Urothelium cell line (cell line): ENCODE results near the gene VPS51.
A peak's percentile ranks its signal among the peaks of the same experiment; 100 is the strongest.

Source experiments
- DNase-seq: peaks from one replicate; pipeline ENCODE4 v3.0.0; 2011; ENCODE audit warnings: low spot score, mixed read lengths
- FAIRE-seq: peaks from 2 replicates; lab custom pipeline; 2011; peaks lifted over from hg19 to GRCh38; lab: Jason Lieb, UNC

The VPS51 gene

DNA sequence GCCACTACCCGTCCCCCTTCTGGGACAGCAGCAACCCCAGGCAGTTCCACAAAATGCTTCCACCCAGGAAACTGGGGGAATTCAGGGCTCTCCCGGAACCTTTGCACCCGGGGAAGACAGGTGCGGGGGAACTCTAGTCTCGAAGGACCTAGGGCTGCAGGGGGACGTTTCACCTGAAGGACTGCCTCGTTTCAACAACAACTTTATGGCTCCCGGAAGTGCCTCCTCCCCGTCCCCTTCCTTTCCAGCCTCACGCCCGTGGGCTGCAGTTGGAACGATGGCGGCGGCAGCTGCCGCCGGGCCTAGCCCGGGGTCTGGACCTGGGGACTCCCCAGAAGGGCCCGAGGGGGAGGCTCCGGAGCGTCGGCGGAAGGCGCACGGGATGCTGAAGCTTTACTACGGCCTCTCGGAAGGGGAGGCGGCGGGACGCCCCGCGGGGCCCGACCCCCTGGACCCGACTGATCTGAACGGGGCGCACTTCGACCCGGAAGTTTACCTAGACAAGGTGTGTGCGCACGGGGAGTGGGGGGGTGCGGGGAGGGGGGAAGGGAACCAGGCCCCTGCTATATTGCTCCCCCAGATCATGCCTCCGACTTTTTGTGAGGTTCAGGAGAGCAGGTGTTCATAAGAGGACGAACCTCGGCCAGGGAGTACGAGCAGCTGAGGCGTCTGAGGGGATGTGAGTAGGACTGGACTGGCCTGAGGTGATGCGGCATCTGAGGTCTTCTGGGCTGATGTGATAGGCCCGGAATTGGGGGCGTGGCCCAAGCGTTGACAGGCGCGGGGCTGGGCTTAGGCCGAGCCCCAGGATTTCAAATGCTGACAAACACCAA is at the start of gene VPS51:
TSS of gene VPS51 (plus strand) at position 241 of the 833 bp plus-strand sequence. CDS start at position 278, 37 bp downstream.
- peak; percentile 80 for FAIRE-seq
- DNase-seq = peak; percentile 90

DNA sequence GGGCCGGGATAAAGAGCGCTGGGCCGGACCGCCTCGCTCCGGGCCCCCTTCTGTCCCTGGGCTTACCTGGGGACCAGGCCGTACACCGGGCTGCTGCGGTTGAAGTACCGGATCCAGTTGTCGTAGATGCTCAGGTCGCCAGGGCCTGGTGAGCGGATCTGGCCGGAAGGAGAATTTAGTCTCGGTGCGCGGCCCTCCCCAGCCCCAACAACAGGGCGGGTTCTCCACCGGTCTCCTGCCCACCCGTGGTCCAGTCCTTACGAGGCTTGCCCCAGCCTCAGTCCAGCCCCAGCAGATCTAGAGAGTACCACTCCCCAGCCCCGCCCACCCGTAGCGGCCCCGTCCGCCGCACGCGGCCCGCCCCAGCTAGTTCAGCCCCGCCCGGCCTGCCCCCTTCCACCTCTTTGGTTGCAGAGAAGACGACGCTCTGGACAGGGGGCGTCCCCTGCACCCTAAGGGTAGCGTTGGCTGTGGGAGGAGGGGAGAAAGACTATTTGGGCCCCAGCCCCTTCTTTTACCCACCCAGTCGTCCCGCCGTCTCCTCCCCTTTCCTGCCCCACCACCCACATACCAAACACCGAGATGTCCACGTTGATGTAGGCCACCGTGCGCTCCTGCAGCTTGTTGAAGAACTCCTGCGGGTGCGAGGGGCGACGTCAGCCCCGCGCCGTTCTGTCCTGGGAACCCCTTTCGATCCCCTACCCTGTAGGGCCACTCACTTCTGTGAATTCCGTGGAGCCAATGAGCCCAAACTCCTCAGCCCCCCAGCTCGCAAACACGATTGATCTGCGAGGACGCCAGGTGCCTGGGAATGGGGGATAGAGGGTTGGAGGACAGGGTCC is 48.2 kb upstream of the VPS51 start:
- FAIRE-seq (no peak), DNase-seq (no peak)

- no peak for FAIRE-seq
These were observed 44.6 kb upstream of the VPS51 start for GRCh38 chr11:65051398-65051858.

DNA sequence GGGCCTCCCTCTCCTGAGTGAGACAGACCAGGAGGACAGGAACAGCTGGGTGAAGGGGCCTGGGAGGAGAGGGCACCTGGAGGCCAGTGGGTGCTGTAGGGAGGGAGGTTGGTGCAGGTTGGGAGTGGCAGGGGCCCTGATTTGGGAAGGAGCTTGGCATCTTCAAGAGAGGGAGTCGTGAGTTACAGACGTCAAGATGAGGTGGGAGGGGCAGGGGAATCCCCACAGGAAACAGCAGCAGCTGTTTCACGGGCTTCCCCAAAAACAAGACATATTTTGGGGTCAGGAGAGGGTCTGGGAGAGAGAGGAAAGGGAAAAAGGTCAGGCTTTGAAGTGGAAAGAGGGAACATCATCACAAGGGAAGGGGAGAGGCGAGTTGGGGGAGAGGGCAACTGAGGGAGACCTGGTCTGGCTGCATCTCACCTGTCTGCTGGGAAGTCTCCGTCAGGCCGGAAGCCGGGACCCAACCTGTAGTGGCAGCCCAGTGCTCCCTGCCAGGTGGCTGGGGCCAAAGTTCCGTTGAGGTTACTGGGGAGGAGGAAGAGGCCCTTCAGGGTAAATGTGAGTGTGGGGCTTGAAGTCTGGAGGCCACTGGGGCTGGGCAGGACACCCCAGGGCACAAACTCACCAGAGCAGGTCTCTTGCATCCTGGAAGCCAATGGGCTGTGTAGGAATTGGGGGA is 42.0 kb upstream of the VPS51 start:
- no peak for DNase-seq
- FAIRE-seq = no peak

More at GRCh38 chr11:65051398-65051858, 44.6 kb upstream of the VPS51 start:
- no peak for DNase-seq

- DNase-seq = no peak
- no peak for FAIRE-seq
These were observed 40.5 kb upstream of the VPS51 start for GRCh38 chr11:65055538-65055937.

DNA sequence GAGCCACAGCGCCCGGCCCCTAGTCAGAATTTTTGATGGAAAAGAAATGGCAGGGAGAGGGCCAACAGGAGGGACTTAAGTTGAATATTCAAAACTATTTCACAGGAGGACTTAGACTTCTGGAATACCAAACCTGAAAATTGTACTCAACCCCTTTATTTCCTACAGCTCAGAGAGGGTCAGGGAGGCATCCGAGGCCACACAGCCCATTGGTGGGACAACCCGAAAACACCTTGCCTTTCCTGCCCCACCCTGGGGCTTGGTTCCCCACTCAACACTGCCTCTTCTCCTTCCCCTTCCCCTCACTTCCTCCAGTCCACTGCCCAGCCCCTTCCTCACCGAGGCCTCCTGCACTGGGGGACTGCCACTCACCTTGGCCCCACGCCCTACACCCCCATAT is 39.0 kb upstream of the VPS51 start:
- FAIRE-seq (no peak), DNase-seq (no peak)

DNA sequence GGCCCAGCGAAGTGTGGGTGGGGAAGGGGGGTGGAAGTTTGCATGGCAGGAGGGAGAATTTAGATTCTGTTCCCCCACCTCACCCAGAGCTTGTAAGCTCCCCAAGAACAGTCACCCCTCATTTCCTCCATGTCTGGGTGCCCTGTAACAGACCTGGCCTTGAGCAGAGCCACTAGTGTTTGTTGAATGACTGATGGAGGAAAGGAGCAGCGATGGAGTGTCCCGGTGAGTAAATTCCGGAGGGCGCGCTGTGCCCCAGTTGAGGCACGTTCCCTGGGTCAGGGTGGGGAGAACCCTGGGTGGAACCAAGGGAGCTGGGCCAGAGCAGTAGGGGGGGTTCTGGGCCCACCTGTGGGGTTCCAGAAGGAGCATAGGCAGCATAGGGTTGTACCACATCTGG is 38.5 kb upstream of the VPS51 start:
- no peak for FAIRE-seq
- no peak for DNase-seq

GRCh38 chr11:65058012-65058411 is 38.0 kb upstream of the VPS51 start:
- DNase-seq (no peak), FAIRE-seq (no peak)

GRCh38 chr11:65058419-65059054 is 37.5 kb upstream of the VPS51 start, which contains the start of gene NAALADL1:
Gene NAALADL1, minus strand, starts transcription at chr11:65058553. Its CDS starts 32 bp downstream, at chr11:65058521.
- DNase-seq (no peak), FAIRE-seq (no peak)

- FAIRE-seq = no peak
- no peak for DNase-seq
These were observed 36.5 kb upstream of the VPS51 start for GRCh38 chr11:65059523-65059922.

DNA sequence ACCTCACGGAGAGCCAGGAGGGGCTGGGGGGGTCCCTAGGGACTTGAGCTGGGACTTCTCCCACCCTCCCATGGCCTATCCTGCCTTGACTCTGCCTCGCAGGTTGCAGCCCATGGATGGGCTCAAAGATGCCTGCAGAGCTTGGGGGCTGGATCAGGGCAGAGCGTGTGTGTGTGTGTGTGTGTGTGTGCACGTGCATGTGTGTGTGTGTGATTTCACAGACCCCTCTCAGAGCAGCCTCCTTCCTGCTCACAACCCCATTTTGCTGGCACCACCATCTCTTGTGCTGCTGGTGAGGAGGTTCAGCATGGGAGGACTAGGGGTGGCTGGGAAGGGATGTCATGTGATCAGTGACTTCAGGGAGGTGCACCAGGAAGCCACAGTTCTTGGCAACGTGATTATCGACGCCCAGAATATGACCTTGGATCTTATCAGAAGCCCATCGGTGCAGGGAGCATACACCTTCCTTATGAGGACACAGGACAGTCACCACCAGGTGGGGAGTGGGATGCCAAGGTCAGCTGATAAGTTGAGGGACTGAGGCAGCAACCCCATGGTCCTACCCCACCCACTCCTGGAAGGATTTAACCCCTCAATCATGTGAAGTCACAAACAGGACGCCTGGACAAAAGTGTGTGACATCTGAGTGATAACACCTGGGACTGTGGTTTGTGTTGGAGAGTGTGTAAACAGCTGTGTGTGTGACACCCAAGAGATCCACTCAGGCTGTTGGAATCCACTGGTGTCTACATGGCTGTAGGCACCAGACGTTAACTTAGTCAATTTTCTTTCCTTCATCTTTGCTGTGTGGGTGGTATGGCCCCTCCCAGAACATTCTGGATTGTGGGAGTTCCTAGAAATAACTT is 35.8 kb upstream of the VPS51 start:
- DNase-seq (no peak), FAIRE-seq (no peak)

DNA sequence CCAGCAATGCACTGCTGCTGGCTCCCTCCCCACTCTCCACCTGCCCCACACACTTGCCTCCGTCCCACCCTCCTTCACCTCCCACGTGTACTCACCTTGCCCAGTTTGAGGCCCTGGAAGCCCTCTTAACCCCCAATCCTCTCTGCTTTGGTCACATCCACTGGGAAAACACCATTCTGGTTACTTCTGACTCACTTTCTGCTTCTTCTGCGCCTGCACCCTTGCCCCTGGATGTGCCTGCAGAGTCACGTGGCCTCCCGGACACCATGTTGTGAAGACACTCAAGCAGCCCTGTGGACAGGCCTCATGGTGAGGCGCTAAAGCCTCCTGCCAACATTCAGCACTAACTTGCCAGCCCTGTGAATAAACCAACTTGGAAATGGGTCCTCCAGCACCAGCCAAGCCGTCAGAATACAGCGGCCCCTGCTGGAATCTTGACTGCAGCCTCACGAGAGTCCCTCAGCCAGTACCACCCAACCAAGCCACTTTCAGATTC is 35.1 kb upstream of the VPS51 start:
- no peak for FAIRE-seq
- DNase-seq = no peak

DNA sequence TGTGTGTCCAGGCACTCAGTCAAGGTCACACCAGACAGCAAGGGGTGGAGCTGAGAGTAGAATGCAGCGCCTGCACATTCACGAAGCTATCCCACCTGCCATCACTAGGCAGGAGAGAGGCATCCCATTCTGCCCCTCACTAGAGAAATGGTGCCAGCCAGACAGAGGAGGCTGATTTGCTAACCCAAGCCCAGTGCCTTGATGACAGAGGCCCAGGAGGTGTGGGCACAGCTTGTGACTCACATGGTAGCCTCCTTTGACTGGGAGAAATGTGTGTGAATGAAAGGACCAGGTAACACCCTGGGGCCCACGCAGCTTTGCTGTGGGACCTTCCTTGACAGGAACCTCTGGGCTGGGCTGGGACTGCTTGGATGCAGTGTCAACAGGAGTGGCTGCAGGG is 32.5 kb upstream of the VPS51 start:
- no peak for DNase-seq
- no peak for FAIRE-seq

- FAIRE-seq = no peak
- no peak for DNase-seq
These were observed 31.2 kb upstream of the VPS51 start for GRCh38 chr11:65064847-65065240.

DNA sequence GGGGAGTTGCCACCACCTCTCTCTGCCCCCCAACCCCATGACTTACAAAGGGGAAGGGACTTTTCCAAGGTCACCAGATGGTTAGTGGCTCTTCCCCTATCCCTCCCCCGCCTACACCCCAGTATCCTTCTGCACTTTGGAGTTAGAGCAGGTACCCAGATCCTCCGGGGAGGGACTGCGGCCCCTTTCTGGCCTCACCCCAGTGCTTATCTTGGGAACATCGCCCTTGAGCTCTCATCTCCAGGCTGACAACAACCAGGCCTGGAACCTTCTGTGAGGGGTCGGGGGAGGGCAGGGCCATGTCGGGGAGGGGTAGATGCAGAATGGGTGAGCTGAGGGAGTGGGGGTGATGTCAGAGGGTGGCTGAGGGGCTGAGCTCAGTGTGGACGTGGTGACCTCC is 30.2 kb upstream of the VPS51 start:
- FAIRE-seq = no peak
- DNase-seq = no peak

GRCh38 chr11:65066315-65066714 is 29.7 kb upstream of the VPS51 start:
- DNase-seq = no peak
- FAIRE-seq = no peak

DNA sequence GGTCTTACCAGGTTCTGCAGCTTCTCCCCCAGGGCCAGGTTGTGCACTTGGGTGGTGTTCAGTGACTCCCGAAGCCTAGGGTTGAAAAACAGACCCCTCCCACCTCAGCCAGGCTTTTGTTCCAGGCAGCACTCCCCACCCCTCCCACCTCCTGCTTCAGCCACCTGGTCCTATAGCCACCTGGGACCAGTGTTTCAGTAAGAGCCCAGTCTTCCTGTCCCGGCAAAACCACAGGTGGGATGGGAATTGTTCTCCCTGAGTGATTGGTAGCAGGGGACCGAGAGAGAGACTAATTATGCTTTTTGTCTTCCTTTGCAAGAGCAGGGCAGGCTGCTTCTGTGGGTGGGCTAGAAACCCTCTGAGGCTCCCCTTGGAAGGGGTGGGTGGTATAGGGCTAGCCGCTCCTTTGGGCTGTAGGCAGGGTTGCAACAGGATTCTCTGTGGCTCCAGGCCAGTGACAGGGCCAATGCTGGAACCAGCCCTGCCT is 29.2 kb upstream of the VPS51 start:
- FAIRE-seq = no peak
- DNase-seq = no peak

- no peak for FAIRE-seq
- DNase-seq = no peak
These were observed 28.6 kb upstream of the VPS51 start for GRCh38 chr11:65067446-65067845.

DNA sequence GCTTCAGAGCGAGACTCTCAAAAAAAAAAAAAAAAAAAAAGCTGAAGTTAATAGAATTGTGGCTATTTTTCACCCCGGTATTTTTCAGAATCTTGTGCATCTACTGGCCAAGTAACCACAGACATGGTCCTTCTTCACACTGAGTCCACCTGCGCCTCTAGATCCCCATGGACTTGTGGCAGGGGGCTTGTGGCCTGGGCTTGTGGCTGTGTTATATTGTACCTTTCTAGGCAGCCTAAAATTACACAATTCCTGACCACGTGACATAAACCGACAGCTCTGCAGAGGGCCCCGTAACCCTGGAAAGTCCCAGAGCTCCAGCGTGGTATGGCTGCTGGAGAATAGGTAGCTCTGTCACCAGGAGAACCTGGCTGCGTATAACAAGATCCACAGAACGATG is 26.8 kb upstream of the VPS51 start:
- DNase-seq = no peak
- FAIRE-seq = no peak
